HCT116 (cell line): ENCODE results near the gene SIVA1. TPM values are rescaled to one million over a fixed set of nuclear protein-coding genes. Genes with fewer than 3 reads are reported as not detected.

Experiments used
- ATAC-seq: fragments of 200-7000 bp; cut with Tn5 transposase; 2 replicates; pipeline ENCODE4 v1.9.1; 2020; ENCODE audit warnings: mild to moderate bottlenecking, moderate library complexity
- BruUV-seq: library from RNA; stranded (reverse); fragments of 400-500 nt; replicated peaks from 2 replicates; lab custom pipeline; 2021; lab: Mats Ljungman, UMichigan
- CTCF ChIA-PET: fragments of 300-600 bp; sonication (Branson Sonifier 250); formaldehyde crosslinking; loops from one replicate; lab custom pipeline; 2021; ENCODE audit warnings: antibody characterized with exemption; lab: Charles Lee
- POLR2A ChIA-PET: fragments of 300-600, 350-600 bp; sonication (Branson Sonifier 250); formaldehyde crosslinking; loops from one replicate; lab custom pipeline; 2021; ENCODE audit warnings: antibody characterized with exemption; lab: Charles Lee
- RAD21 ChIA-PET, 2 experiments: fragments of 300-600 bp; sonication (Branson Sonifier 250); formaldehyde crosslinking; loops; one replicate each; lab custom pipeline; 2023; ENCODE audit warnings: low total read pairs in 2 of 2; ENCODE audit not compliant: uncharacterized antibody in 2 of 2, unreplicated experiment in 2 of 2, low non-redundant PET in 1 of 2; lab: Charles Lee
- DNase-seq: peaks from one replicate; pipeline ENCODE4 v3.0.0-alpha.2; 2010; ENCODE audit warnings: low read depth, low spot score
- H2AFZ ChIP-seq: fragments of 200-600 bp; shearing (Covaris generic), sonication (generic); 2 replicates; pipeline ENCODE4 v1.6.1; 2017; ENCODE audit warnings: low read depth, mixed run types, mixed read lengths, antibody characterized with exemption, low read length; ENCODE audit not compliant: poor library complexity, severe bottlenecking
- H3K27ac ChIP-seq: 2 replicates; pipeline ENCODE4 v1.5.1; 2012; ENCODE audit warnings: low read depth, low read length
- H3K27me3 ChIP-seq: fragments of 200-600 bp; sonication (generic); 2 replicates; pipeline ENCODE4 v1.6.1; 2016; ENCODE audit warnings: mixed run types, low read length, mixed read lengths; ENCODE audit not compliant: insufficient read depth
- H3K36me3 ChIP-seq, 2 experiments: fragments of 200-500 bp in 1 of 2; fragments of 200-600 bp in 1 of 2; sonication (Bioruptor generic) in 1 of 2; sonication (generic) in 1 of 2; 2 replicates each; pipeline versions ENCODE4 v1.5.1 to v1.6.1; 2014 to 2016; ENCODE audit warnings: low read length in 2 of 2, inconsistent platforms in 1 of 2, mixed read lengths in 1 of 2, mixed run types in 1 of 2; ENCODE audit not compliant: insufficient read depth in 2 of 2, control insufficient read depth in 1 of 2
- H3K4me1 ChIP-seq, 2 experiments: fragments of 200-600 bp in 1 of 2; sonication (generic) in 1 of 2; 2 replicates each; pipeline versions ENCODE4 v1.5.1 to v1.6.1; 2012 to 2017; ENCODE audit warnings: low read length in 2 of 2, inconsistent platforms in 1 of 2, mild to moderate bottlenecking in 1 of 2, mixed read lengths in 1 of 2, mixed run types in 1 of 2, moderate library complexity in 1 of 2; ENCODE audit not compliant: insufficient read depth in 2 of 2, control insufficient read depth in 1 of 2
- H3K4me2 ChIP-seq: fragments of 200-600 bp; sonication (generic); 2 replicates; pipeline ENCODE4 v1.6.1; 2017; ENCODE audit warnings: mixed run types, low read length, mixed read lengths
- H3K4me3 ChIP-seq, 2 experiments: fragments of 200-600 bp in 1 of 2; sonication (generic) in 1 of 2; replicated peaks in 1 of 2; 2 replicates each; pipeline ENCODE4 v1.5.1; 2011 to 2016; ENCODE audit warnings: low read length in 2 of 2, control low read depth in 1 of 2, low read depth in 1 of 2, mild to moderate bottlenecking in 1 of 2, mixed read lengths in 1 of 2, mixed run types in 1 of 2
- H3K79me2 ChIP-seq: fragments of 200-600 bp; sonication (generic); 2 replicates; pipeline ENCODE4 v1.6.1; 2017; ENCODE audit warnings: mild to moderate bottlenecking, mixed run types, low read length, moderate library complexity, mixed read lengths; ENCODE audit not compliant: insufficient read depth
- H3K9ac ChIP-seq: fragments of 200-600 bp; sonication (generic); 2 replicates; pipeline ENCODE4 v1.6.1; 2016; ENCODE audit warnings: low read length, mixed read lengths
- H3K9me2 ChIP-seq: fragments of 200-600 bp; sonication (generic), shearing (Covaris generic); 2 replicates; pipeline ENCODE4 v1.6.1; 2017; ENCODE audit warnings: mixed run types, mild to moderate bottlenecking, moderate library complexity; ENCODE audit not compliant: insufficient read depth
- H3K9me3 ChIP-seq, 2 experiments: fragments of 200-500 bp in 1 of 2; fragments of 200-600 bp in 1 of 2; sonication (Bioruptor generic) in 1 of 2; sonication (generic) in 1 of 2; 2 replicates each; pipeline ENCODE4 v1.6.1; 2014 to 2017; ENCODE audit warnings: low read length in 2 of 2, mixed read lengths in 2 of 2, inconsistent platforms in 1 of 2, low read depth in 1 of 2, mild to moderate bottlenecking in 1 of 2, mixed run types in 1 of 2, moderate library complexity in 1 of 2; ENCODE audit not compliant: control insufficient read depth in 1 of 2, insufficient read depth in 1 of 2
- H4K20me1 ChIP-seq: fragments of 200-600 bp; sonication (generic), shearing (Covaris generic); 2 replicates; pipeline ENCODE4 v1.6.1; 2017; ENCODE audit warnings: mixed run types, mild to moderate bottlenecking, moderate library complexity; ENCODE audit not compliant: insufficient read depth
- CBX3 ChIP-seq: IDR thresholded peaks from 2 replicates; pipeline ENCODE4 v1.6.1; 2012; ENCODE audit warnings: low read depth
- CEBPB ChIP-seq: IDR thresholded peaks from 2 replicates; pipeline ENCODE4 v1.6.1; 2012; ENCODE audit warnings: low read depth
- EGR1 ChIP-seq: IDR thresholded peaks from 2 replicates; pipeline ENCODE4 v1.6.1; 2012; ENCODE audit warnings: low read depth
- EZH2phosphoT487 ChIP-seq: fragments of 200-600 bp; IDR thresholded peaks from 2 replicates; pipeline ENCODE4 v1.6.1; 2018; ENCODE audit warnings: antibody characterized with exemption, borderline replicate concordance
- JUND ChIP-seq: IDR thresholded peaks from 2 replicates; pipeline ENCODE4 v1.6.1; 2012
- POLR2A ChIP-seq: IDR thresholded peaks from 2 replicates; pipeline ENCODE4 v1.7.0; 2011; ENCODE audit warnings: borderline replicate concordance; ENCODE audit not compliant: insufficient read depth, insufficient read length; ENCODE audit errors: extremely low read depth
- POLR2AphosphoS5 ChIP-seq: IDR thresholded peaks from 2 replicates; pipeline ENCODE4 v1.6.1; 2011; ENCODE audit warnings: mild to moderate bottlenecking, low read depth, low read length, moderate library complexity
- RAD21 ChIP-seq: IDR thresholded peaks from 2 replicates; pipeline ENCODE4 v1.6.1; 2012; ENCODE audit warnings: low read depth, mild to moderate bottlenecking
- SIN3A ChIP-seq: IDR thresholded peaks from 2 replicates; pipeline ENCODE4 v1.6.1; 2012; ENCODE audit warnings: low read depth
- SP1 ChIP-seq: IDR thresholded peaks from 2 replicates; pipeline ENCODE4 v1.6.1; 2012; ENCODE audit warnings: low read depth
- SRF ChIP-seq: IDR thresholded peaks from 2 replicates; pipeline ENCODE4 v1.6.1; 2012; ENCODE audit warnings: low read depth
- TCF7L2 ChIP-seq: IDR thresholded peaks from 2 replicates; pipeline ENCODE4 v1.7.0; 2011; ENCODE audit warnings: borderline replicate concordance, inconsistent platforms; ENCODE audit not compliant: insufficient read depth, insufficient read length; ENCODE audit errors: extremely low read depth
- YY1 ChIP-seq: IDR thresholded peaks from 2 replicates; pipeline ENCODE4 v1.6.1; 2011; ENCODE audit warnings: low read length, low read depth, moderate library complexity, mild to moderate bottlenecking; ENCODE audit not compliant: insufficient replicate concordance; ENCODE audit errors: extremely low read depth
- ZFX ChIP-seq: fragments of 450-650 bp; IDR thresholded peaks from 2 replicates; pipeline ENCODE4 v1.6.1; 2017
- ZNF274 ChIP-seq: fragments of 200-500 bp; sonication (Bioruptor generic); IDR thresholded peaks from 2 replicates; pipeline ENCODE4 v1.6.1; 2014; ENCODE audit warnings: mild to moderate bottlenecking, low read depth, low read length, inconsistent platforms
- intact Hi-C: fragments of 100-400 bp; cut with micrococcal nuclease; formaldehyde crosslinking; loops from 2 replicates; pipeline ENCODE4 v1.10.0; 2022
- total RNA-seq: library from RNA; stranded (reverse); gene quantifications from one replicate; pipeline ENCODE4 v1.2.1, GENCODE V29; 2021; ENCODE audit not compliant: unreplicated experiment
- TF ChIP-seq, protein P1 (sequence below), 3 experiments: fragments of 200-600 bp in 1 of 3; sonication (generic) in 1 of 3; IDR thresholded peaks in 2 of 3; conservative IDR thresholded peaks in 1 of 3; 2 replicates each; pipeline ENCODE4 v1.5.1; 2012 to 2017; ENCODE audit warnings: low read depth in 2 of 3, low read length in 2 of 3, antibody characterized with exemption in 1 of 3, borderline replicate concordance in 1 of 3, control low read depth in 1 of 3, mild to moderate bottlenecking in 1 of 3, mixed read lengths in 1 of 3, mixed run types in 1 of 3, moderate library complexity in 1 of 3; ENCODE audit not compliant: insufficient read depth in 1 of 3
- TF ChIP-seq, protein P2 (sequence below): IDR thresholded peaks from 2 replicates; pipeline ENCODE4 v1.6.1; 2012
- TF ChIP-seq, protein P3 (sequence below): IDR thresholded peaks from 2 replicates; pipeline ENCODE4 v1.6.1; 2012; ENCODE audit warnings: low read depth
- TF ChIP-seq, protein P4 (sequence below): IDR thresholded peaks from 2 replicates; pipeline ENCODE4 v1.6.1; 2012

The SIVA1 gene
- total RNA-seq, 1 experiment from 2014 or later: 141 TPM

DNA sequence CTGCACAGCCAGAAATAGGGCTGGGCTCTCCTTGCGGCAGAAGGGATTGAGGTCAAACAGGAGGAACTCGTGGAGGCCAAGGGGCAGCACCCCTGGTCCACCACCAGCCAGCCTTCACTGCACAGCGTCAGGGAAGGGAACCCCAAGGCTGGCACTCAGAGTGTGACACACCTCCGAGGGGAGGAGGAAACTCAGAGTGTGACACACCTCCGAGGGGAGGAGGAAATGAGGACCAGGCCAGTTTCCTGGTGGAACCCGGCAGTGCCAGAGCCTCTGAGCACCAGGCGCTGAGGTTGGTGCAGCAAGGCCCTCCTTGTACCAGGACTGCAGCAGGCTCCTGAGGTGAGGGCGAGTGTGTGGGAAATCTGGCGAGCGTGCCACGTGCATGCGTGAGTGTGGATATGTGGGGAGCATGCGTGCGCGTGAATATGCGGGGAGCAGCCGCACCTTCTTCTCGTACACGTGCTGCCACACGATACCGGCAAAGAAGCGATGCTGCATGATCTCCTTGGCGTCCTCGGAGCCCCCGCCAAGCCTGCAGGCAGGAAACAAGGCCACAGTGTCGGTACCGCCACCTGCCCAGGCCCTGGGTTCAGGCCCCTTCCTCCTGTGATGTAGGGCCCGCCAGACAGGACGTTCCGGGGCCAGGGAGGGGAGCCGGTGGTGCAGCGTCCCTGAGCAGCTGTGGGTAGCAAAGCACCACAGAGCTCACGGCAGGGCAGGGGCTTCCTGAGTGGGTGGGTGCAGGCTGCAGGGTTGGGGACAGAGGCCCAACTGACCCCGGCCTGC is 19.2 kb downstream of the SIVA1 start:
- ATAC-seq: no peak
- H3K9me2 ChIP-seq: no peaks in the 10 kb centered on the region
- no peak overlapping the region for H3K4me3 ChIP-seq
- no peaks in the 10 kb centered on the region for H4K20me1 ChIP-seq
- POLR2A ChIA-PET: no interaction called here
- intact Hi-C loops: no loop called here
- H2AFZ ChIP-seq: no peak overlapping the region
- RAD21 ChIA-PET: no interaction called here
- TF ChIP-seq CBX3: no peak
- TF ChIP-seq, protein P1, sequence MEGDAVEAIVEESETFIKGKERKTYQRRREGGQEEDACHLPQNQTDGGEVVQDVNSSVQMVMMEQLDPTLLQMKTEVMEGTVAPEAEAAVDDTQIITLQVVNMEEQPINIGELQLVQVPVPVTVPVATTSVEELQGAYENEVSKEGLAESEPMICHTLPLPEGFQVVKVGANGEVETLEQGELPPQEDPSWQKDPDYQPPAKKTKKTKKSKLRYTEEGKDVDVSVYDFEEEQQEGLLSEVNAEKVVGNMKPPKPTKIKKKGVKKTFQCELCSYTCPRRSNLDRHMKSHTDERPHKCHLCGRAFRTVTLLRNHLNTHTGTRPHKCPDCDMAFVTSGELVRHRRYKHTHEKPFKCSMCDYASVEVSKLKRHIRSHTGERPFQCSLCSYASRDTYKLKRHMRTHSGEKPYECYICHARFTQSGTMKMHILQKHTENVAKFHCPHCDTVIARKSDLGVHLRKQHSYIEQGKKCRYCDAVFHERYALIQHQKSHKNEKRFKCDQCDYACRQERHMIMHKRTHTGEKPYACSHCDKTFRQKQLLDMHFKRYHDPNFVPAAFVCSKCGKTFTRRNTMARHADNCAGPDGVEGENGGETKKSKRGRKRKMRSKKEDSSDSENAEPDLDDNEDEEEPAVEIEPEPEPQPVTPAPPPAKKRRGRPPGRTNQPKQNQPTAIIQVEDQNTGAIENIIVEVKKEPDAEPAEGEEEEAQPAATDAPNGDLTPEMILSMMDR (IDR thresholded peaks at IDR 0.05 in 2 of 3, conservative IDR thresholded peaks at IDR 0.05 in 1 of 3; ENCODE audit: borderline replicate concordance in 1 of 3, insufficient read depth in 1 of 3, low read depth in 2 of 3, low read length in 2 of 3): no peak
- TF ChIP-seq EZH2phosphoT487: no peak
- TF ChIP-seq, protein P2, sequence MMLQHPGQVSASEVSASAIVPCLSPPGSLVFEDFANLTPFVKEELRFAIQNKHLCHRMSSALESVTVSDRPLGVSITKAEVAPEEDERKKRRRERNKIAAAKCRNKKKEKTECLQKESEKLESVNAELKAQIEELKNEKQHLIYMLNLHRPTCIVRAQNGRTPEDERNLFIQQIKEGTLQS: no peak
- no peak for TF ChIP-seq YY1
- TF ChIP-seq SIN3A: no peak
- TF ChIP-seq POLR2AphosphoS5: no peak
- TF ChIP-seq RAD21: no peak
- no peak for TF ChIP-seq POLR2A
- TF ChIP-seq ZFX: no peak
- TF ChIP-seq, protein P3, sequence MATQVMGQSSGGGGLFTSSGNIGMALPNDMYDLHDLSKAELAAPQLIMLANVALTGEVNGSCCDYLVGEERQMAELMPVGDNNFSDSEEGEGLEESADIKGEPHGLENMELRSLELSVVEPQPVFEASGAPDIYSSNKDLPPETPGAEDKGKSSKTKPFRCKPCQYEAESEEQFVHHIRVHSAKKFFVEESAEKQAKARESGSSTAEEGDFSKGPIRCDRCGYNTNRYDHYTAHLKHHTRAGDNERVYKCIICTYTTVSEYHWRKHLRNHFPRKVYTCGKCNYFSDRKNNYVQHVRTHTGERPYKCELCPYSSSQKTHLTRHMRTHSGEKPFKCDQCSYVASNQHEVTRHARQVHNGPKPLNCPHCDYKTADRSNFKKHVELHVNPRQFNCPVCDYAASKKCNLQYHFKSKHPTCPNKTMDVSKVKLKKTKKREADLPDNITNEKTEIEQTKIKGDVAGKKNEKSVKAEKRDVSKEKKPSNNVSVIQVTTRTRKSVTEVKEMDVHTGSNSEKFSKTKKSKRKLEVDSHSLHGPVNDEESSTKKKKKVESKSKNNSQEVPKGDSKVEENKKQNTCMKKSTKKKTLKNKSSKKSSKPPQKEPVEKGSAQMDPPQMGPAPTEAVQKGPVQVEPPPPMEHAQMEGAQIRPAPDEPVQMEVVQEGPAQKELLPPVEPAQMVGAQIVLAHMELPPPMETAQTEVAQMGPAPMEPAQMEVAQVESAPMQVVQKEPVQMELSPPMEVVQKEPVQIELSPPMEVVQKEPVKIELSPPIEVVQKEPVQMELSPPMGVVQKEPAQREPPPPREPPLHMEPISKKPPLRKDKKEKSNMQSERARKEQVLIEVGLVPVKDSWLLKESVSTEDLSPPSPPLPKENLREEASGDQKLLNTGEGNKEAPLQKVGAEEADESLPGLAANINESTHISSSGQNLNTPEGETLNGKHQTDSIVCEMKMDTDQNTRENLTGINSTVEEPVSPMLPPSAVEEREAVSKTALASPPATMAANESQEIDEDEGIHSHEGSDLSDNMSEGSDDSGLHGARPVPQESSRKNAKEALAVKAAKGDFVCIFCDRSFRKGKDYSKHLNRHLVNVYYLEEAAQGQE: no peak
- TF ChIP-seq SP1: no peak
- no peak for TF ChIP-seq JUND
- TF ChIP-seq, protein P4, sequence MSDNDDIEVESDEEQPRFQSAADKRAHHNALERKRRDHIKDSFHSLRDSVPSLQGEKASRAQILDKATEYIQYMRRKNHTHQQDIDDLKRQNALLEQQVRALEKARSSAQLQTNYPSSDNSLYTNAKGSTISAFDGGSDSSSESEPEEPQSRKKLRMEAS: no peak
- TF ChIP-seq CEBPB: no peak
- no peak for TF ChIP-seq EGR1
- no peak for TF ChIP-seq ZNF274
- TF ChIP-seq TCF7L2: no peak
- TF ChIP-seq SRF: no peak
- no peaks in the 10 kb centered on the region for H3K79me2 ChIP-seq
- peaks cover 3 to 9% of the 10 kb centered on the region in 2 experiments; a peak in 3 of 4 replicates for H3K4me1 ChIP-seq
- H3K9ac ChIP-seq: no peak overlapping the region
- H3K9me3 ChIP-seq: peaks cover 0 to 11% of the 10 kb centered on the region in 2 experiments; a peak in 2 of 4 replicates
- no peaks in the 10 kb centered on the region for H3K27me3 ChIP-seq
- peaks cover 2 to 43% of the 10 kb centered on the region in 2 experiments; a peak in 3 of 4 replicates for H3K36me3 ChIP-seq
- no peak overlapping the region for H3K27ac ChIP-seq
- DNase-seq: no peak
- no peak overlapping the region for H3K4me2 ChIP-seq
- BruUV-seq: no TSS peak
- CTCF ChIA-PET: interaction anchor here (1.1 kb wide), 1 partner anchor 40 kb away, joined by 3 read pairs; no protein-coding TSS in a partner anchor
